ENCODE measurements around the gene RAD51B. TPM values are rescaled to one million over a fixed set of nuclear protein-coding genes. Genes with fewer than 3 reads are reported as not detected.

Gene RAD51B
- total and polyA plus RNA-seq, 8 donors, result 1.8 to 30.7 (median 15.3) TPM

DNA sequence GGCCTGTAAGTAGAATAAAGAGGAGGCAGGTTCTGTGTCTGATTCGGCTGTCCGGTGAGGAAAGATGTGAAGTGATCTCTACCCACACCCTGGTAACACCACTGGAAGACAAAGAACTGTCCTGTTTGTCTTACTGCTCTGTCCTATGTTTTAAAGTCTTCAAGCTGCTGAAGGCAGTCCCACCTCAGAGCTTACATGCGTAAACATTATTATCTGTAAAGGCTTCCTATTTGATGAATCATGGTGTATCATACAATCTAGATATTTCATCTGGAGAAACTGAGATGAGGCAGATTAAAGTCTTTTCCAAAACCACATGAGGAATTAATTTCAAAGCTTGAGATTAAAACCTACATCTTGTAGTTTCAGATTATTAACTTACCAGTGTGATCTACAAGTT, 545.6 kb downstream of the RAD51B start:
- Histone ChIP-seq H3K27ac (peak overlapping the region; percentile 44 to 77 (median 64)), H3K27me3 (no peaks in the 10 kb centered on the region), H3K4me1 (peaks cover 3 to 60% (median 28%) of the 10 kb centered on the region in 4 donors), H3K9me3 (no peaks in the 10 kb centered on the region), H3K36me3 (no peaks in the 10 kb centered on the region), H3K4me3 (no peak overlapping the region)
- no peak for TF ChIP-seq EP300 (IDR thresholded peaks at IDR 0.05)
- TF ChIP-seq, protein P1, sequence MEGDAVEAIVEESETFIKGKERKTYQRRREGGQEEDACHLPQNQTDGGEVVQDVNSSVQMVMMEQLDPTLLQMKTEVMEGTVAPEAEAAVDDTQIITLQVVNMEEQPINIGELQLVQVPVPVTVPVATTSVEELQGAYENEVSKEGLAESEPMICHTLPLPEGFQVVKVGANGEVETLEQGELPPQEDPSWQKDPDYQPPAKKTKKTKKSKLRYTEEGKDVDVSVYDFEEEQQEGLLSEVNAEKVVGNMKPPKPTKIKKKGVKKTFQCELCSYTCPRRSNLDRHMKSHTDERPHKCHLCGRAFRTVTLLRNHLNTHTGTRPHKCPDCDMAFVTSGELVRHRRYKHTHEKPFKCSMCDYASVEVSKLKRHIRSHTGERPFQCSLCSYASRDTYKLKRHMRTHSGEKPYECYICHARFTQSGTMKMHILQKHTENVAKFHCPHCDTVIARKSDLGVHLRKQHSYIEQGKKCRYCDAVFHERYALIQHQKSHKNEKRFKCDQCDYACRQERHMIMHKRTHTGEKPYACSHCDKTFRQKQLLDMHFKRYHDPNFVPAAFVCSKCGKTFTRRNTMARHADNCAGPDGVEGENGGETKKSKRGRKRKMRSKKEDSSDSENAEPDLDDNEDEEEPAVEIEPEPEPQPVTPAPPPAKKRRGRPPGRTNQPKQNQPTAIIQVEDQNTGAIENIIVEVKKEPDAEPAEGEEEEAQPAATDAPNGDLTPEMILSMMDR (IDR thresholded peaks at IDR 0.05), result no peak
- no peak for TF ChIP-seq POLR2AphosphoS5 (IDR thresholded peaks at IDR 0.05)
- TF ChIP-seq POLR2A (IDR thresholded peaks at IDR 0.05), result no peak
- WGBS, 5 donors, result 76 to 86% (median 80%) methylated on average over 3 of the region's 3 CpGs
- intact Hi-C loops (cut with DNase I; ENCODE audit: low total_unique reads), result no loop called here
- no peak for DNase-seq

DNA sequence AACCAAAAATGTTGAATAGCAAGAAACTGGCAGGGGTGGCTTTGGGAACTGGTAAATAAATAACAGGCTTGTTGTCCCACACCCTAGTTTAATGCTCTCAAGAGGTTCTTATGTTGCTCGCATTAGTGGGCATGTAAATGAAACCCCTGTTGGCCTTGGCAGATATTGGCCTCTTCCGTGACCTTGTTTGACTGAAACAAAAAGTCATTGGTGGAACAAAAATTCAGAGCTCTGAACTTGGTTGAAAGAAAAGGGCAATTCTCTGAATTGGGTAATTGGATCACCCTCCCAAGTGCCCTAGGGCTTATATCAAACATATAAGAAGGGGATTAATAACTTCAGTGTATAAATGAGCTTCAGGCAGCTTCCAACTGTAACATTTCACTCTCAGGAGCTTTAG, 547.1 kb downstream of the RAD51B start:
- no peaks in the 10 kb centered on the region for H3K36me3 ChIP-seq
- no peak for DNase-seq
- intact Hi-C loops (cut with DNase I; ENCODE audit: low total_unique reads), result no loop called here
- no peaks in the 10 kb centered on the region for H3K9me3 ChIP-seq
- no peak overlapping the region for H3K27ac ChIP-seq
- H3K27me3 ChIP-seq, result no peaks in the 10 kb centered on the region
- no peak overlapping the region for H3K4me3 ChIP-seq
- H3K4me1 ChIP-seq, result peaks cover 3 to 54% (median 25%) of the 10 kb centered on the region in 4 donors
- WGBS, 5 donors, result 94 to 96% (median 96%) methylated on average over 2 of the region's 2 CpGs
- TF ChIP-seq EP300 (IDR thresholded peaks at IDR 0.05) (no peak), POLR2AphosphoS5 (IDR thresholded peaks at IDR 0.05) (no peak), POLR2A (IDR thresholded peaks at IDR 0.05) (no peak)
- TF ChIP-seq, protein P1 (IDR thresholded peaks at IDR 0.05), result no peak

DNA sequence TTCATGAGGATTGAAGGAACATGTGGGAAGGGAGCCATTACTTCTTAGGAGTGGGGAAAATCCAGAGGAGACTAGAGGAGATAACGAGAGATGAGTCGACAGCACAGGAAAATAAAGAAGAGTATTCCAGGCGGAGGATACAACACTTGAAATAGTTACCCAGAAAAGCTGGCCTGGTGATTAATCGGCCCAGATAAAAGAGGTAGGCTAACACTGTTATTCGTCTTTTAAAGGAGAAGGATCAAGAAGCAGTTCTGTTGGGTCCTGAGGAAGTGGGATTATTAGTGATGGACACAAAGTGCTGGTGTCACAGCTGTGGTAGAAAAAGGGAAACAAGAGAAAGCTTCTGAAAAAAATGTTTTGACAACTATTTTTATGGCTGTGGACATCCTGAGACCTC, 548.0 kb downstream of the RAD51B start:
- H3K4me1 ChIP-seq, result peaks cover 3 to 53% (median 25%) of the 10 kb centered on the region in 4 donors

DNA sequence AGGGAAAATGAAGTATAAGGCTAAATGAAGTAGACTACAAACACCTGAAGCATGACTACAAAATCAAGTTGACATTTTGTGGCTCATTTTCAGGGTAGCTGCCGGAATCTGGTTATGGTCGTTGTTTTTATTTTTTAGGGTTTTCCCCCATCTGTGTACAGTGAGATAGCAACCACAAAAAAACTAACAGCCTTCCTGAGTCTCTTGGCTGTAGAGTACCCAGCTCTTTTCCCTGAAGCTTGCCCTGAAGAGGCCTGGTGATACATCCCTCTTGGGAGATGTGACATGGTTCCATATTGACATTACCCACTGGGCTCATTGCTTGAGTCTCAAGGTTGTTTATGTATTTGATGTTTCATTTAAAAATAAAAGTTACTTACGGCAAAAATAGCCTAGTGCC, 549.3 kb downstream of the RAD51B start:
- TF ChIP-seq, protein P1 (IDR thresholded peaks at IDR 0.05), result no peak
- TF ChIP-seq POLR2AphosphoS5 (IDR thresholded peaks at IDR 0.05), result no peak
- TF ChIP-seq POLR2A (IDR thresholded peaks at IDR 0.05), result no peak
- TF ChIP-seq EP300 (IDR thresholded peaks at IDR 0.05), result no peak
- 74 to 89% (median 85%) methylated on average over 3 of the region's 3 CpGs for WGBS, 5 donors
- no peaks in the 10 kb centered on the region for H3K9me3 ChIP-seq
- H3K27ac ChIP-seq, result peak overlapping the region in 1 of 5 donors; percentile 59
- H3K4me3 ChIP-seq, result no peak overlapping the region
- H3K4me1 ChIP-seq, result peaks cover 3 to 40% (median 25%) of the 10 kb centered on the region in 4 donors
- no peaks in the 10 kb centered on the region for H3K36me3 ChIP-seq
- intact Hi-C loops (cut with DNase I; ENCODE audit: low total_unique reads), result no loop called here
- no peaks in the 10 kb centered on the region for H3K27me3 ChIP-seq
- no peak for DNase-seq

More for the DNA sequence above, 548.0 kb downstream of the RAD51B start:
- intact Hi-C loops (cut with DNase I; ENCODE audit: low total_unique reads), result no loop called here
- no peak for TF ChIP-seq POLR2A (IDR thresholded peaks at IDR 0.05)
- no peak for TF ChIP-seq EP300 (IDR thresholded peaks at IDR 0.05)
- no peak for TF ChIP-seq POLR2AphosphoS5 (IDR thresholded peaks at IDR 0.05)
- TF ChIP-seq, protein P1 (IDR thresholded peaks at IDR 0.05), result no peak
- no peak overlapping the region for H3K4me3 ChIP-seq
- no peaks in the 10 kb centered on the region for H3K36me3 ChIP-seq
- no peaks in the 10 kb centered on the region for H3K27me3 ChIP-seq
- DNase-seq, result no peak
- no peaks in the 10 kb centered on the region for H3K9me3 ChIP-seq
- WGBS, 5 donors, result 61 to 85% (median 79%) methylated on average over 5 of the region's 5 CpGs
- H3K27ac ChIP-seq, result peak overlapping the region in 2 of 5 donors; percentile 22 to 41
